ENCODE data around the gene FGG. TPM values are rescaled to one million over a fixed set of nuclear protein-coding genes. Genes with fewer than 3 reads are reported as not detected.

Gene FGG
- total and polyA plus RNA-seq, 2 of the 13 experiments (the other 11 are each of a cell fraction or from before 2014, with no cell fraction given): 1,037 to 2,423 TPM

GRCh38 chr4:154590329-154591006 is 22.0 kb downstream of the FGG start, which contains the start of gene FGA (continued):
- TF ChIP-seq ARHGAP35 (CRISPR knock-in tag; IDR thresholded peaks at IDR 0.05; ENCODE audit: borderline replicate concordance) (no peak), ZNF550 (CRISPR knock-in tag; IDR thresholded peaks at IDR 0.05; ENCODE audit: borderline replicate concordance) (no peak), RBAK (CRISPR knock-in tag; IDR thresholded peaks at IDR 0.05) (no peak), THRA (CRISPR knock-in tag; IDR thresholded peaks at IDR 0.05; ENCODE audit: borderline replicate concordance) (peak; percentile 98), SRF (IDR thresholded peaks at IDR 0.05; ENCODE audit: low read depth, low read length) (0 out of 2 replicates have a peak, but pooled peaks have one; percentile 30), ZNF503 (CRISPR knock-in tag; IDR thresholded peaks at IDR 0.05) (peak; percentile 95), ZNF724P (CRISPR knock-in tag; IDR thresholded peaks at IDR 0.05; ENCODE audit: borderline replicate concordance) (no peak), ZNF34 (CRISPR knock-in tag; IDR thresholded peaks at IDR 0.05; ENCODE audit: borderline replicate concordance) (no peak), ZSCAN12 (CRISPR knock-in tag; IDR thresholded peaks at IDR 0.05) (no peak), SP5 (CRISPR knock-in tag; IDR thresholded peaks at IDR 0.05; ENCODE audit: borderline replicate concordance, low read depth) (peak; percentile 85), ATF2 (CRISPR knock-in tag; IDR thresholded peaks at IDR 0.05) (peak; percentile 95), HOXA5 (CRISPR knock-in tag; IDR thresholded peaks at IDR 0.05) (no peak), ZNF549 (CRISPR knock-in tag; IDR thresholded peaks at IDR 0.05) (no peak), IRF9 (CRISPR knock-in tag; IDR thresholded peaks at IDR 0.05; ENCODE audit: borderline replicate concordance) (peak; percentile 64; the same call in 1 of the 2 replicates), ZFP91 (CRISPR knock-in tag; IDR thresholded peaks at IDR 0.05; ENCODE audit: borderline replicate concordance) (no peak), BRCA1 (CRISPR knock-in tag; IDR thresholded peaks at IDR 0.05) (no peak), ZXDC (CRISPR knock-in tag; IDR thresholded peaks at IDR 0.05) (no peak), ZNF780A (CRISPR knock-in tag; IDR thresholded peaks at IDR 0.05) (peak; percentile 84; the same call in 1 of the 2 replicates)

All from HepG2 (cell line).